ENCODE measurements around the gene REPIN1. TPM values are rescaled to one million over a fixed set of nuclear protein-coding genes. Genes with fewer than 3 reads are reported as not detected.

The REPIN1 gene
- total RNA-seq, 1 experiment from 2014 or later: 106 TPM

- H2BK12ac ChIP-seq (ENCODE audit: insufficient read length, low read depth, low read length): no peak overlapping the region
- H2BK20ac ChIP-seq (ENCODE audit: low read depth, low read length, poor library complexity, severe bottlenecking): no peak overlapping the region
- H3K23me2 ChIP-seq (ENCODE audit: insufficient read length, low read depth, low read length, poor library complexity, severe bottlenecking): no peaks in the 10 kb centered on the region
- no peak overlapping the region for H3K27ac ChIP-seq (ENCODE audit: insufficient read length, low read depth, low read length)
- H3K14ac ChIP-seq (ENCODE audit: insufficient read depth, low read length): no peak overlapping the region
- H4K91ac ChIP-seq (ENCODE audit: insufficient read length, low read depth, low read length): no peak overlapping the region
- no peaks in the 10 kb centered on the region for H3K27me3 ChIP-seq (ENCODE audit: insufficient read depth, low read length)
- H3K79me2 ChIP-seq (ENCODE audit: insufficient read depth, low read length): no peaks in the 10 kb centered on the region
- no peak overlapping the region for H2AK5ac ChIP-seq (ENCODE audit: insufficient read length, low read length)
- H3K79me1 ChIP-seq (ENCODE audit: insufficient read depth, low read depth, low read length, poor library complexity, severe bottlenecking): no peaks in the 10 kb centered on the region
- no peak overlapping the region for H3T11ph ChIP-seq (ENCODE audit: low read length)
- peaks cover 14% of the 10 kb centered on the region for H3K27me3 Mint-ChIP-seq (ENCODE audit: low read depth)
- no peak for TF ChIP-seq CTCF (conservative IDR thresholded peaks at IDR 0.05)
- no peak overlapping the region for H2AFZ ChIP-seq (ENCODE audit: low read length)
- H3K18ac ChIP-seq (ENCODE audit: insufficient read length, low read depth, low read length): no peak overlapping the region
- no peak overlapping the region for H3K9ac ChIP-seq (ENCODE audit: extremely low read depth, insufficient read length, low read length)
- no peak overlapping the region for H3K4me3 Mint-ChIP-seq
- no peaks in the 10 kb centered on the region for H4K20me1 ChIP-seq (ENCODE audit: control insufficient read depth, insufficient read depth, insufficient read length)
- no peaks in the 10 kb centered on the region for H3K9me3 ChIP-seq (ENCODE audit: control insufficient read depth, low read depth, low read length)
- H4K5ac ChIP-seq (ENCODE audit: insufficient read length, low read depth, low read length): no peak overlapping the region
- no peak overlapping the region for H3K27ac Mint-ChIP-seq
- H3K4me2 ChIP-seq (ENCODE audit: insufficient read depth, insufficient read length, low read length): no peak overlapping the region
- no peak overlapping the region for H4K8ac ChIP-seq (replicated peaks; ENCODE audit: insufficient read length, low read depth, low read length)
- H3K23ac ChIP-seq (ENCODE audit: insufficient read length, low read depth, low read length): no peak overlapping the region
- H3K36me3 Mint-ChIP-seq (ENCODE audit: insufficient read depth in 1 of 3, low read depth in 3 of 3): no peaks in the 10 kb centered on the region
- H3K56ac ChIP-seq (ENCODE audit: insufficient read length, low read depth, low read length): no peak overlapping the region
- no peaks in the 10 kb centered on the region; the same call in 1 of the 2 replicates for H3K4me1 ChIP-seq (ENCODE audit: insufficient read depth, low read length)
- no peaks in the 10 kb centered on the region; a peak in 2 of 5 replicates for H3K9me3 Mint-ChIP-seq
- no CpG with 5 or more reads among the region's 2 CpGs for WGBS (ENCODE audit: extremely low coverage, insufficient read length, low lambda C conversion rate)
- H2BK120ac ChIP-seq (ENCODE audit: low read depth, low read length, poor library complexity, severe bottlenecking): no peak overlapping the region
- peak; percentile 16 for DNase-seq
- H3K4me1 Mint-ChIP-seq: peaks cover 21% of the 10 kb centered on the region in 2 experiments
- H3K4ac ChIP-seq (ENCODE audit: low read depth, low read length): no peak overlapping the region
- no peak overlapping the region for H2BK5ac ChIP-seq (ENCODE audit: insufficient read length, low read length)
- H2BK15ac ChIP-seq (ENCODE audit: low read depth, low read length): no peak overlapping the region
Measured at GRCh38 chr7:150420242-150420641, 51.6 kb downstream of the REPIN1 start.

Data from H9 (cell line).